ENCODE data around the gene RNF138.
A peak's percentile ranks its signal among the peaks of the same experiment; 100 is the strongest.

Gene RNF138

DNA sequence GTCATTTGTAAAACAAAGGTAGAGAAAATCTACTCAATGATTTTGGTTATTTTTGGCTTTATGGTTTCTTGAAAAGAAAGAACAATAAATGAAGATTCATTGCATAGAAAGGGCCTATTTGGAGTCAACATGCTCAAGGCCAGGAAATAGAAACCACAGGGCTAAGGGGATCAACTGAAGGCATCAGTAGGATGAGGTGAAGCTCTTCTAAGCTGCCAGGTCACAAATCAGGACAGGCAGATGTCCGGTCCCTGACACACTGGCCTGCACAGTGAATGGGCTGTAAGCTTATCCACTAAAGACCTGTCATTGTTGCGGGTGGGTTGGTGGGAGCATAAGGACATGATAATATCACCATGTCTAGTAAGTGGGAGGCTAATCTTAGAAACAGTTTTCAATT lies 31.6 kb upstream of the RNF138 start:
- DNase-seq (ENCODE audit: insufficient read length, low spot score), result no peak
- TF ChIP-seq CTCF (IDR thresholded peaks at IDR 0.05; ENCODE audit: insufficient read depth, missing control alignments), result no peak
- no peak for FAIRE-seq

DNA sequence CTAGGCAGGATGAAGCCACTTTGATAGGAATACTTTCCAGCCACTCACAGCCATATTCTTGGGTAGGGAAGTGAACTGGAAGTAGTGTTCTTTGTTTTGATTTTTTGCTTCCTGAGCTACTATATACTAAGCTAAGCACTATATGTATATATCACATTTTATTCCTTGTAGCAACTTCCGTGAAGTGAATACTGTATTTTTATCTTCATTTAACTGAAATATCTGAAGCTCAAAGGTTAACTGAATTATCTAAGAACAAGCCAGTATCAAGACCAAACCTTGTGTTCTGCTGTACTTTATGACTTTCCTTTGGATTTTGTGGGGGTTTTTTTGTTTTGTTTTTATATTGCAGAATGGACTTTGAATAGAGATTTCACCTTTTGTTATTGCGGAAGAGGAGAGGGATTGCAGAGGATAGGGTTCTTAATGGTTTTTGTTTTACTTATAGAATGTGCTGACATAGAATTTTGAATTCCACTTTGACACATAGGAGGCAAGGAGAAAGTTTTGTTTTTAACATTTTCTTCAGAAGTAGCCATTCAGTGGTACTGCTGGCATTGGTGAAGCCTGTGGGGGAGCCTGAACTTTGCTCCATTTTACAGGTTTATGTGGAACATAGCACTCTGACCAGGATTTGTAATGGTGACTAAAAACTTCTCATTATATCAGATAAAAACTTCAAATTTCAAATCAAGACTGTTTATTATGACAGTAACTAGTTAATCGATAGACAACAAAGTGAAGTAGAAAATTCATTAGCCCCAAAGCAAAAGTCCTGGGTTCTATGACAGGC lies 24.1 kb upstream of the RNF138 start:
- DNase-seq (ENCODE audit: insufficient read length, low spot score) (no peak), FAIRE-seq (no peak)
- TF ChIP-seq CTCF (IDR thresholded peaks at IDR 0.05; ENCODE audit: insufficient read depth, missing control alignments), result no peak

- FAIRE-seq, result peak; percentile 16
- peak; percentile 20 for TF ChIP-seq CTCF (IDR thresholded peaks at IDR 0.05; ENCODE audit: insufficient read depth, missing control alignments)
- DNase-seq (ENCODE audit: insufficient read length, low spot score), result no peak
These were observed 19.4 kb upstream of the RNF138 start for GRCh38 chr18:32072321-32072720.

DNA sequence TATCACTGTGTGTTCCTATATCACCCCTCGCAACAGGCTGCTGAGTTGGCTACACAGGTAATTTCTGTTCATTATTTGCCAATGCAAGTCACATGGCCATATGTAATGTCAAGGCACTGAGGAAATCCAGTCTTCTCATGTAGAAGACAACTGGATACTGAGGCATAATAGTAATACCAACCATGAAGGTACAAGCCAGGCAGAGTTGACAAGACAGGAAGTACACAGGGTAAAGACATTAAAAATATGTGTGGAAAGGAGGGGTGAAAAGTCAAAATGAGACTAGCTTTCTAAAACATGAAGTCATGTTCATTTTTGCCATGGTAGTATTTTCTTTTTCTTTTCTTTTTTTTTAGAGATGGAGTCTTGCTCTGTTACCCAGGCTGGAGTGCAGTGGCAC lies 17.5 kb upstream of the RNF138 start:
- FAIRE-seq (no peak), DNase-seq (ENCODE audit: insufficient read length, low spot score) (no peak)
- TF ChIP-seq CTCF (IDR thresholded peaks at IDR 0.05; ENCODE audit: insufficient read depth, missing control alignments), result no peak

DNA sequence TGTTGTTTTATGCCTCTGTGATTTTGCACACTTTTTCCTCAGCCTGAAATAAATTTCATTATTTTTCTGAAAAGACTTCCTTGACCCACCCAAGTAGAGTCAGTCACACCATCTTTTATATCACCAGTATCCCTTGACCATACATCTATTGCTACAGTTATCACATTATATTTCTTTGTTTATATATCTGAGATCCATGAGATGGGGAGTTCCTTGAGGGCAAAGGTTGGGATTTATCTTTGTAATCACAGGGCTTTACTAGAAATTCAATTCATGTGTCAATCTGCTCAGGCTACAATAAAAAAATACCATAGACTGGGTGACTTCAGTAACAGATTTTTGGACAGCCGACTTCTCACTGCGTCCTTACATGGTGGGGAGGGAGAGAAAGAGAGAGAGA lies 12.8 kb upstream of the RNF138 start:
- TF ChIP-seq CTCF (IDR thresholded peaks at IDR 0.05; ENCODE audit: insufficient read depth, missing control alignments), result no peak
- no peak for FAIRE-seq
- DNase-seq (ENCODE audit: insufficient read length, low spot score), result no peak

DNA sequence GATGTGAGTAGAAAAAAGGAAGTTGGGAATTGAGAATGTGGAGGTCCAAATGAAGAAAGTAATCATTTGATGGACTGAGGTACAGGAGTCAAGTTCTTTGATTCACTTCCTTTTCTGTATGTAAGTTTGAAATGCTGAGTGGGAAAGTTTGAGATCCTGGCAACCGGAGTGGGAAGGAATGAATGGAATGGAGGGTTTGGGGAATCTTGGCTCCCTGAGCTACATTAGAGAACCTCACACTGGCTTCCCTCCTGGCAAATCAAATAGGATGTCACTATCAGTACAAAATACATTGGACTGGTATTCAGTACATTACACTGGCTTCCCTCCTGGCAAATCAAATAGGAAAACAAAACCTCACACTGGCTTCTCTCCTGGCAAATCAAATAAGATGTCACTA lies 9.8 kb upstream of the RNF138 start:
- no peak for TF ChIP-seq CTCF (IDR thresholded peaks at IDR 0.05; ENCODE audit: insufficient read depth, missing control alignments)
- no peak for FAIRE-seq
- no peak for DNase-seq (ENCODE audit: insufficient read length, low spot score)

DNA sequence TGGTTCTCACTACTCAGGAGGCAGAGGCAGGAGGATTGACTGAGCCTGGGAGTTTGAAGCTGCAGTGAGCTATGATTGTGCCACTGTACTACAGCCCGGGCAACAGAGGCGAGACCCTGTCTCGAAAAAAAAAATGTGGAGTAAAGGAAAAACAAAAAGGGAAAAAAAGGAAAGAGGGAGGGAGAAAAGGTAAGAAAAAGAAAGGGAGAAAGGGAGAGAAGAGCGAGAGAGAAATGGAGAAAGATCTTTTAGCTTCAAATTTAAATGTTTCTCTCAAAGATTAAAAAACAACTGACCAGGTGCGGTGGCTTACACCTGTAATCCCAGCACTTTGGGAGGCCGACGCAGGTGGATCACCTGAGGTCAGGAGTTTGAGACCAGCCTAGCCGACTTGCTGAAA lies 7.9 kb upstream of the RNF138 start:
- FAIRE-seq, result no peak
- no peak for DNase-seq (ENCODE audit: insufficient read length, low spot score)
- TF ChIP-seq CTCF (IDR thresholded peaks at IDR 0.05; ENCODE audit: insufficient read depth, missing control alignments), result no peak
